Ovary (tissue), 9 donors: Measurements from ENCODE around the gene IFNG-AS1. TPM values are rescaled to one million over a fixed set of nuclear protein-coding genes. Genes with fewer than 3 reads are reported as not detected.

Experiments
- DNase-seq, 5 donors: peaks; one replicate each; pipeline ENCODE4 v3.0.0-alpha.2; 2019 to 2020
- H3K27ac ChIP-seq, 2 donors: fragments of 200-600 bp; one replicate each; pipeline versions ENCODE4 v1.5.1 to v1.8.0; 2019 to 2022
- H3K27me3 ChIP-seq: fragments of 200-600 bp; one replicate; pipeline ENCODE4 v1.8.0; 2022
- H3K36me3 ChIP-seq: fragments of 200-600 bp; sonication (generic); one replicate; pipeline ENCODE4 v1.5.1; 2019
- H3K4me1 ChIP-seq: one replicate; pipeline ENCODE4 v1.8.1; 2013; ENCODE audit warnings: mild to moderate bottlenecking, moderate library complexity; ENCODE audit not compliant: insufficient read depth
- H3K4me3 ChIP-seq: fragments of 200-600 bp; sonication (generic); one replicate; pipeline ENCODE4 v1.5.1; 2017
- H3K9me3 ChIP-seq, 2 donors: fragments of 200-600 bp in 1 of 2; sonication (generic) in 1 of 2; one replicate each; pipeline versions ENCODE4 v1.5.1 to v1.8.1; 2013 to 2019; ENCODE audit warnings: mild to moderate bottlenecking in 1 of 2, moderate library complexity in 1 of 2
- CTCF ChIP-seq, 3 donors: fragments of 450-650 bp in 2 of 3; fragments of 200-600 bp in 1 of 3; IDR thresholded peaks; one replicate each; pipeline versions ENCODE4 v1.5.1 to v1.8.0; 2016 to 2022; ENCODE audit warnings: antibody characterized with exemption in 3 of 3, mild to moderate bottlenecking in 1 of 3
- EP300 ChIP-seq: sonication (generic); formaldehyde crosslinking; IDR thresholded peaks from one replicate; pipeline ENCODE4 v1.6.1; 2017; ENCODE audit warnings: antibody characterized with exemption
- POLR2A ChIP-seq: fragments of 450-650 bp; IDR thresholded peaks from one replicate; pipeline ENCODE4 v1.6.1; 2017; ENCODE audit warnings: antibody characterized with exemption, mild to moderate bottlenecking, moderate library complexity
- WGBS, 3 donors: extraction: QIAGEN DNeasy Blood & Tissue Kit in 1 of 3; methylation state at CpG; one replicate each; pipeline versions ENCODE4 v1.1.5 to v1.1.7; 2013 to 2017; 5-methylcytosine and 5-hydroxymethylcytosine counted together
- intact Hi-C, 4 donors: fragments of 100-400 bp; cut with DNase I; formaldehyde crosslinking; loops; one replicate each; pipeline versions ENCODE4 v1.11.0 to v1.15.1; 2022 to 2023
- polyA plus RNA-seq, 2 donors: library from polyadenylated mRNA; stranded (reverse); fragments of 200-250 nt in 1 of 2; fragments of 350-450 nt in 1 of 2; fragmentation: Illumina TruSeq in 1 of 2; extraction: RNeasy Lipid Tissue Mini Kit (QIAGEN cat#74804) in 1 of 2; gene quantifications; one replicate each; pipeline ENCODE4 v1.2.3, GENCODE V29; 2013 to 2014
- small RNA-seq: library from RNA; depleted of rRNA; stranded (forward); fragments of <200 nt; gene quantifications from one replicate; pipeline ENCODE3, GENCODE V24; 2016
- total RNA-seq, 7 donors: library from RNA; depleted of rRNA in 2 of 7; stranded (reverse); fragments of >200 nt in 2 of 7; fragmentation: NEBNext Ultra II Directional in 3 of 7; extraction: Animal tissue kit (Norgen Biotek cat#: 25700) in 3 of 7; gene quantifications; one replicate each; pipeline versions ENCODE4 v1.1.0 to v1.2.4, GENCODE V29; 2016 to 2023
- donor health status: DM: no; HTN: no; CAD: no; lungs with moderate emphysema.
- donor health status: DM: no; HTN: no; CAD: no.
- donor health status: Bipolar disorder and iron deficiency.
- donor health status: DM: yes; HTN: yes; CAD: no.
- donor health status: DM: no; HTN: no; CAD: no.
- donor health status: DM: yes; HTN: yes; CAD: no.

Gene IFNG-AS1
- total and polyA plus RNA-seq, 9 donors: not detected

GRCh38 chr12:68069275-68069674 lies 80.0 kb downstream of the IFNG-AS1 start:
- Histone ChIP-seq H3K4me1 (no peaks in the 10 kb centered on the region), H3K36me3 (no peaks in the 10 kb centered on the region), H3K27ac (no peak overlapping the region), H3K4me3 (no peak overlapping the region), H3K9me3 (no peaks in the 10 kb centered on the region), H3K27me3 (no peaks in the 10 kb centered on the region)
- intact Hi-C loops: no loop called here
- DNase-seq: no peak
- 77 to 88% (median 82%) methylated on average over 3 of the region's 3 CpGs for WGBS, 3 donors
- TF ChIP-seq CTCF (IDR thresholded peaks at IDR 0.05) (no peak), EP300 (no peak), POLR2A (no peak)

Small RNA genes within 50 kb of the gene (small RNA-seq; reads per million reads assigned to genes)
- gene AC005294.1: not detected
- not detected for gene RPL39P28

Other genes starting within 250 kb of the IFNG-AS1 start
- under 1 TPM in 1 of 7 donors, not detected in 6; 0.66 TPM for gene IFNG, start 170.3 kb downstream of the IFNG-AS1 start, total RNA-seq
- under 1 TPM in 1 of 2 donors, not detected in 1; 0.25 TPM for gene IFNG, start 170.3 kb downstream of the IFNG-AS1 start, polyA plus RNA-seq
- gene IL26, start 236.4 kb downstream of the IFNG-AS1 start, total RNA-seq: not detected
- not detected for gene IL26, start 236.4 kb downstream of the IFNG-AS1 start, polyA plus RNA-seq